Transverse colon (tissue), 3 donors: ENCODE results near the gene MYBPC2.

Source experiments
- CTCF ChIP-seq, 5 experiments: fragments of 200-600 bp in 3 of 5; fragments of 450-650 bp in 2 of 5; sonication (generic) in 3 of 5; IDR thresholded peaks; 1 replicate in 2 of 5; 2 replicates in 3 of 5; pipeline ENCODE4 v1.5.1; 2016 to 2017; ENCODE audit warnings: antibody characterized with exemption in 5 of 5, inconsistent platforms in 3 of 5, mild to moderate bottlenecking in 2 of 5, moderate library complexity in 1 of 5
- POLR2A ChIP-seq: fragments of 450-650 bp; IDR thresholded peaks from one replicate; pipeline ENCODE4 v1.6.1; 2016; ENCODE audit warnings: antibody characterized with exemption, mild to moderate bottlenecking, moderate library complexity

- TF ChIP-seq CTCF (IDR thresholded peaks at IDR 0.05) (no peak), POLR2A (no peak)
Observed at GRCh38 chr19:50462970-50463369, 30.3 kb downstream of the MYBPC2 start.
